WERI-Rb-1 (cell line): Measurements from ENCODE around the gene OGFOD1.
A peak's percentile ranks its signal among the peaks of the same experiment; 100 is the strongest.

Experiments
- DNase-seq: peaks from one replicate; pipeline ENCODE4 v3.0.0-alpha.2; 2020
- H3K27ac ChIP-seq: fragments of 250-450 bp; sonication (Bioruptor Pico); 2 replicates; pipeline ENCODE4 v1.5.1; 2020; ENCODE audit warnings: mild to moderate bottlenecking, moderate library complexity
- H3K27me3 ChIP-seq: fragments of 250-450 bp; sonication (Bioruptor Pico); 2 replicates; pipeline ENCODE4 v1.5.1; 2021; ENCODE audit warnings: mild to moderate bottlenecking, low read depth, moderate library complexity; ENCODE audit not compliant: insufficient read depth, severe bottlenecking
- H3K36me3 ChIP-seq: fragments of 250-450 bp; sonication (Bioruptor Pico); 2 replicates; pipeline ENCODE4 v1.5.1; 2020; ENCODE audit warnings: mild to moderate bottlenecking, moderate library complexity
- H3K4me3 ChIP-seq: 2 replicates; pipeline ENCODE4 v1.5.1; 2011; ENCODE audit warnings: low read depth, mild to moderate bottlenecking, control low read depth, low read length
- H3K9me3 ChIP-seq: fragments of 250-450 bp; sonication (Bioruptor Pico); 2 replicates; pipeline ENCODE4 v1.5.1; 2021; ENCODE audit warnings: mild to moderate bottlenecking, moderate library complexity; ENCODE audit not compliant: severe bottlenecking
- CTCF ChIP-seq: IDR thresholded peaks from 2 replicates; pipeline ENCODE4 v1.5.1; 2011; ENCODE audit warnings: low read depth, mild to moderate bottlenecking, control low read depth, inconsistent platforms, low read length

Gene OGFOD1

GRCh38 chr16:56457927-56458470, 6.6 kb downstream of the OGFOD1 start:
- DNase-seq = no peak
- H3K27me3 ChIP-seq = no peaks in the 10 kb centered on the region
- H3K9me3 ChIP-seq = no peaks in the 10 kb centered on the region
- H3K4me3 ChIP-seq = no peak overlapping the region
- peaks cover 77% of the 10 kb centered on the region for H3K36me3 ChIP-seq
- TF ChIP-seq CTCF = no peak
- H3K27ac ChIP-seq = no peak overlapping the region

- no peak for TF ChIP-seq CTCF
- peak; percentile 58 for DNase-seq
- H3K4me3 ChIP-seq = peak overlapping the region; percentile 14; the same call in 1 of the 2 replicates
- H3K9me3 ChIP-seq = no peaks in the 10 kb centered on the region
- H3K27me3 ChIP-seq = no peaks in the 10 kb centered on the region
- H3K27ac ChIP-seq = peak overlapping the region; percentile 63
- H3K36me3 ChIP-seq = peaks cover 67% of the 10 kb centered on the region
Measured at GRCh38 chr16:56460101-56460500, 8.7 kb downstream of the OGFOD1 start.

GRCh38 chr16:56462064-56462796, 10.9 kb downstream of the OGFOD1 start:
- no peak for TF ChIP-seq CTCF
- peaks cover 53% of the 10 kb centered on the region for H3K36me3 ChIP-seq
- H3K27ac ChIP-seq = no peak overlapping the region
- no peak overlapping the region for H3K4me3 ChIP-seq
- DNase-seq = no peak
- H3K9me3 ChIP-seq = no peaks in the 10 kb centered on the region
- H3K27me3 ChIP-seq = no peaks in the 10 kb centered on the region

- H3K36me3 ChIP-seq = peaks cover 53% of the 10 kb centered on the region
Measured at GRCh38 chr16:56463153-56463552, 11.8 kb downstream of the OGFOD1 start.

GRCh38 chr16:56466344-56466743, 15.0 kb downstream of the OGFOD1 start:
- no peak for TF ChIP-seq CTCF
- Histone ChIP-seq H3K36me3 (peaks cover 62% of the 10 kb centered on the region), H3K27ac (peak overlapping the region; percentile 56), H3K4me3 (no peak overlapping the region), H3K27me3 (no peaks in the 10 kb centered on the region), H3K9me3 (no peaks in the 10 kb centered on the region)
- DNase-seq = no peak

More at GRCh38 chr16:56463153-56463552, 11.8 kb downstream of the OGFOD1 start:
- no peak for DNase-seq
- no peak for TF ChIP-seq CTCF
- H3K4me3 ChIP-seq = no peak overlapping the region
- no peaks in the 10 kb centered on the region for H3K9me3 ChIP-seq
- no peak overlapping the region for H3K27ac ChIP-seq
- H3K27me3 ChIP-seq = no peaks in the 10 kb centered on the region

- no peak for DNase-seq
- Histone ChIP-seq H3K27ac (no peak overlapping the region), H3K27me3 (no peaks in the 10 kb centered on the region), H3K4me3 (no peak overlapping the region), H3K9me3 (no peaks in the 10 kb centered on the region), H3K36me3 (peaks cover 74% of the 10 kb centered on the region)
- TF ChIP-seq CTCF = no peak
Measured at GRCh38 chr16:56468800-56469199, 17.4 kb downstream of the OGFOD1 start.
